Activated CD4-positive, alpha-beta memory T cell treated with anti-CD3 and anti-CD28 coated beads for 36 hours (primary cell): ENCODE results near the gene PTPRN2. TPM values are rescaled to one million over a fixed set of nuclear protein-coding genes. Genes with fewer than 3 reads are reported as not detected.

Experiments used
- CTCF ChIA-PET: fragments of 350-600 bp; sonication (Branson Sonifier 250); formaldehyde crosslinking; loops from one replicate; lab custom pipeline; 2021; ENCODE audit warnings: antibody characterized with exemption, inconsistent platforms; lab: Charles Lee
- POLR2A ChIA-PET: fragments of 350-600 bp; sonication (Branson Sonifier 250); formaldehyde crosslinking; loops from one replicate; lab custom pipeline; 2021; ENCODE audit warnings: antibody characterized with exemption; lab: Charles Lee
- DNase-seq: peaks from one replicate; pipeline ENCODE4 v3.0.0-alpha.2; 2020
- H3K27ac Mint-ChIP-seq: one replicate; pipeline ENCODE4 v1.8.0; 2021; ENCODE audit warnings: mixed read lengths
- H3K27me3 Mint-ChIP-seq: one replicate; pipeline ENCODE4 v1.8.0; 2021; ENCODE audit warnings: mixed read lengths
- H3K36me3 Mint-ChIP-seq: one replicate; pipeline ENCODE4 v1.8.0; 2021; ENCODE audit warnings: mixed read lengths
- H3K4me1 Mint-ChIP-seq: one replicate; pipeline ENCODE4 v1.8.0; 2021; ENCODE audit warnings: low read depth, mixed read lengths
- H3K4me3 Mint-ChIP-seq: one replicate; pipeline ENCODE4 v1.8.0; 2021; ENCODE audit warnings: mild to moderate bottlenecking, mixed read lengths
- H3K9me3 Mint-ChIP-seq: one replicate; pipeline ENCODE4 v1.8.0; 2021; ENCODE audit warnings: mixed read lengths
- intact Hi-C: fragments of 100-400 bp; cut with micrococcal nuclease; formaldehyde crosslinking; loops from one replicate; pipeline ENCODE4 v1.15.1; 2023
- total RNA-seq, 2 experiments: library from RNA; stranded (reverse); gene quantifications; one replicate each; pipeline ENCODE4 v1.2.3, GENCODE V29; 2021

Gene PTPRN2
- total RNA-seq, 2 experiments from 2014 or later, result 0.51 to 0.64 TPM

- intact Hi-C loops, result no loop called here
- ChIA-PET CTCF (no interaction called here), POLR2A (no interaction called here)
- no peak for DNase-seq
- Mint-ChIP-seq H3K4me3 (no peak overlapping the region), H3K27ac (no peak overlapping the region), H3K36me3 (no peaks in the 10 kb centered on the region), H3K27me3 (no peaks in the 10 kb centered on the region), H3K9me3 (no peaks in the 10 kb centered on the region), H3K4me1 (no peaks in the 10 kb centered on the region)
Observed at GRCh38 chr7:158272509-158273137, 315.0 kb downstream of the PTPRN2 start.

- Mint-ChIP-seq H3K27me3 (no peaks in the 10 kb centered on the region), H3K4me1 (no peaks in the 10 kb centered on the region), H3K36me3 (no peaks in the 10 kb centered on the region), H3K4me3 (no peak overlapping the region), H3K9me3 (no peaks in the 10 kb centered on the region), H3K27ac (no peak overlapping the region)
- POLR2A ChIA-PET, result no interaction called here
- intact Hi-C loops, result no loop called here
- no peak for DNase-seq
- CTCF ChIA-PET, result no interaction called here
Observed at GRCh38 chr7:158272091-158272490, 315.5 kb downstream of the PTPRN2 start.

GRCh38 chr7:158271646-158272045 is 316.0 kb downstream of the PTPRN2 start:
- POLR2A ChIA-PET, result no interaction called here
- CTCF ChIA-PET, result no interaction called here
- Mint-ChIP-seq H3K36me3 (no peaks in the 10 kb centered on the region), H3K9me3 (no peaks in the 10 kb centered on the region), H3K27ac (no peak overlapping the region), H3K27me3 (no peaks in the 10 kb centered on the region), H3K4me1 (no peaks in the 10 kb centered on the region), H3K4me3 (no peak overlapping the region)
- no peak for DNase-seq
- intact Hi-C loops, result no loop called here

- H3K4me3 Mint-ChIP-seq, result no peak overlapping the region
- H3K36me3 Mint-ChIP-seq, result no peaks in the 10 kb centered on the region
Observed at GRCh38 chr7:158270856-158271413, 316.7 kb downstream of the PTPRN2 start.

GRCh38 chr7:158270106-158270775 is 317.4 kb downstream of the PTPRN2 start:
- no peak for DNase-seq
- Mint-ChIP-seq H3K9me3 (no peaks in the 10 kb centered on the region), H3K36me3 (no peaks in the 10 kb centered on the region), H3K4me3 (no peak overlapping the region), H3K27me3 (no peaks in the 10 kb centered on the region), H3K4me1 (no peaks in the 10 kb centered on the region), H3K27ac (no peak overlapping the region)
- ChIA-PET CTCF (no interaction called here), POLR2A (no interaction called here)
- intact Hi-C loops, result no loop called here

More at GRCh38 chr7:158270856-158271413, 316.7 kb downstream of the PTPRN2 start:
- no peak for DNase-seq
- POLR2A ChIA-PET, result no interaction called here
- no peaks in the 10 kb centered on the region for H3K9me3 Mint-ChIP-seq
- intact Hi-C loops, result no loop called here
- H3K27ac Mint-ChIP-seq, result no peak overlapping the region
- H3K4me1 Mint-ChIP-seq, result no peaks in the 10 kb centered on the region
- CTCF ChIA-PET, result no interaction called here
- no peaks in the 10 kb centered on the region for H3K27me3 Mint-ChIP-seq

- no peaks in the 10 kb centered on the region for H3K4me1 Mint-ChIP-seq
- CTCF ChIA-PET, result no interaction called here
- intact Hi-C loops, result no loop called here
- no peak overlapping the region for H3K4me3 Mint-ChIP-seq
- DNase-seq, result no peak
- no peaks in the 10 kb centered on the region for H3K9me3 Mint-ChIP-seq
- H3K27ac Mint-ChIP-seq, result no peak overlapping the region
- POLR2A ChIA-PET, result no interaction called here
- no peaks in the 10 kb centered on the region for H3K27me3 Mint-ChIP-seq
- no peaks in the 10 kb centered on the region for H3K36me3 Mint-ChIP-seq
Observed at GRCh38 chr7:158268816-158269535, 318.6 kb downstream of the PTPRN2 start.

GRCh38 chr7:158267742-158268435 is 319.7 kb downstream of the PTPRN2 start:
- H3K4me1 Mint-ChIP-seq, result no peaks in the 10 kb centered on the region
- no peaks in the 10 kb centered on the region for H3K27me3 Mint-ChIP-seq
- no peak overlapping the region for H3K27ac Mint-ChIP-seq
- H3K36me3 Mint-ChIP-seq, result no peaks in the 10 kb centered on the region
- CTCF ChIA-PET, result no interaction called here
- no peak overlapping the region for H3K4me3 Mint-ChIP-seq
- POLR2A ChIA-PET, result no interaction called here
- H3K9me3 Mint-ChIP-seq, result no peaks in the 10 kb centered on the region
- intact Hi-C loops, result no loop called here
- no peak for DNase-seq

GRCh38 chr7:158266817-158267741 is 320.5 kb downstream of the PTPRN2 start:
- no peaks in the 10 kb centered on the region for H3K36me3 Mint-ChIP-seq
- ChIA-PET POLR2A (no interaction called here), CTCF (no interaction called here)
- no peak overlapping the region for H3K27ac Mint-ChIP-seq
- H3K4me3 Mint-ChIP-seq, result no peak overlapping the region
- intact Hi-C loops, result no loop called here
- no peaks in the 10 kb centered on the region for H3K4me1 Mint-ChIP-seq
- DNase-seq, result no peak
- no peaks in the 10 kb centered on the region for H3K27me3 Mint-ChIP-seq
- H3K9me3 Mint-ChIP-seq, result no peaks in the 10 kb centered on the region

- intact Hi-C loops, result no loop called here
- DNase-seq, result no peak
- ChIA-PET CTCF (no interaction called here), POLR2A (no interaction called here)
- no peak overlapping the region for H3K4me3 Mint-ChIP-seq
- H3K36me3 Mint-ChIP-seq, result no peaks in the 10 kb centered on the region
- no peaks in the 10 kb centered on the region for H3K4me1 Mint-ChIP-seq
- H3K27ac Mint-ChIP-seq, result no peak overlapping the region
- H3K9me3 Mint-ChIP-seq, result no peaks in the 10 kb centered on the region
- H3K27me3 Mint-ChIP-seq, result no peaks in the 10 kb centered on the region
Observed at GRCh38 chr7:158266426-158266816, 321.2 kb downstream of the PTPRN2 start.

GRCh38 chr7:158265743-158266080 is 321.9 kb downstream of the PTPRN2 start:
- Mint-ChIP-seq H3K9me3 (no peaks in the 10 kb centered on the region), H3K4me3 (no peak overlapping the region)
- CTCF ChIA-PET, result no interaction called here

GRCh38 chr7:158264881-158265742 is 322.5 kb downstream of the PTPRN2 start:
- DNase-seq, result no peak
- Mint-ChIP-seq H3K9me3 (no peaks in the 10 kb centered on the region), H3K27me3 (no peaks in the 10 kb centered on the region), H3K4me3 (no peak overlapping the region), H3K4me1 (no peaks in the 10 kb centered on the region), H3K27ac (no peak overlapping the region), H3K36me3 (no peaks in the 10 kb centered on the region)
- intact Hi-C loops, result no loop called here
- ChIA-PET CTCF (no interaction called here), POLR2A (no interaction called here)

More at GRCh38 chr7:158265743-158266080, 321.9 kb downstream of the PTPRN2 start:
- POLR2A ChIA-PET, result no interaction called here
- no peaks in the 10 kb centered on the region for H3K36me3 Mint-ChIP-seq
- no peak overlapping the region for H3K27ac Mint-ChIP-seq
- no peak for DNase-seq
- intact Hi-C loops, result no loop called here
- H3K27me3 Mint-ChIP-seq, result no peaks in the 10 kb centered on the region
- no peaks in the 10 kb centered on the region for H3K4me1 Mint-ChIP-seq
